Sigmoid colon (tissue), 7 donors: ENCODE results near the gene MYO7B. TPM values are rescaled to one million over a fixed set of nuclear protein-coding genes. Genes with fewer than 3 reads are reported as not detected.

Source experiments
- DNase-seq: peaks from one replicate; pipeline ENCODE4 v3.0.0-alpha.2; 2019
- H3K27ac ChIP-seq, 4 donors: fragments of 200-600 bp; sonication (generic); one replicate each; pipeline ENCODE4 v1.5.1; 2016 to 2019; ENCODE audit warnings: mild to moderate bottlenecking in 1 of 4
- H3K27me3 ChIP-seq, 3 donors: fragments of 200-600 bp; sonication (generic); one replicate each; pipeline ENCODE4 v1.5.1; 2019; ENCODE audit warnings: mild to moderate bottlenecking in 1 of 3
- H3K36me3 ChIP-seq, 4 donors: fragments of 200-600 bp; sonication (generic); one replicate each; pipeline ENCODE4 v1.5.1; 2016 to 2019
- H3K4me1 ChIP-seq, 4 donors: fragments of 200-600 bp; sonication (generic); one replicate each; pipeline ENCODE4 v1.5.1; 2017 to 2019
- H3K4me3 ChIP-seq, 4 donors: fragments of 200-600 bp; sonication (generic); one replicate each; pipeline ENCODE4 v1.5.1; 2017 to 2019; ENCODE audit warnings: mild to moderate bottlenecking in 2 of 4, moderate library complexity in 1 of 4
- H3K9me3 ChIP-seq, 4 donors: fragments of 200-600 bp in 3 of 4; sonication (generic) in 3 of 4; one replicate each; pipeline versions ENCODE4 v1.5.1 to v1.6.1; 2013 to 2019
- CTCF ChIP-seq, 4 experiments: fragments of 450-650 bp in 3 of 4; fragments of 200-600 bp in 1 of 4; IDR thresholded peaks; one replicate each; pipeline ENCODE4 v1.5.1; 2016 to 2019; ENCODE audit warnings: antibody characterized with exemption in 4 of 4, mild to moderate bottlenecking in 3 of 4, moderate library complexity in 2 of 4
- EP300 ChIP-seq, 4 donors: sonication (generic); formaldehyde crosslinking; IDR thresholded peaks; one replicate each; pipeline ENCODE4 v1.6.1; 2017; ENCODE audit warnings: antibody characterized with exemption in 4 of 4
- POLR2A ChIP-seq, 2 donors: fragments of 450-650 bp; IDR thresholded peaks; one replicate each; pipeline ENCODE4 v1.6.1; 2016; ENCODE audit warnings: antibody characterized with exemption in 2 of 2, mild to moderate bottlenecking in 2 of 2, moderate library complexity in 2 of 2
- POLR2AphosphoS5 ChIP-seq, 4 donors: sonication (generic); formaldehyde crosslinking; IDR thresholded peaks; one replicate each; pipeline ENCODE4 v1.6.1; 2017; ENCODE audit warnings: antibody characterized with exemption in 4 of 4
- WGBS, 2 donors: extraction: QIAGEN DNeasy Blood & Tissue Kit; methylation state at CpG; one replicate each; pipeline ENCODE4 v1.1.7; 2013; 5-methylcytosine and 5-hydroxymethylcytosine counted together
- intact Hi-C: fragments of 100-400 bp; cut with DNase I; formaldehyde crosslinking; loops from one replicate; pipeline ENCODE4 v1.15.1; 2023
- polyA plus RNA-seq, 3 donors: library from polyadenylated mRNA; stranded (reverse); fragments of 200-250 nt; gene quantifications; one replicate each; pipeline ENCODE4 v1.2.3, GENCODE V29; 2013
- total RNA-seq, 4 donors: library from RNA; depleted of rRNA; stranded (reverse); fragments of >200 nt; gene quantifications; one replicate each; pipeline ENCODE4 v1.1.0, GENCODE V29; 2016
- donor health status: healthy with polysubstance abuse.
- donor health status: Bipolar disorder and iron deficiency.
- donor health status: healthy.

MYO7B gene
- total and polyA plus RNA-seq, 7 donors: 0.54 to 128 (median 30.3) TPM; not detected in 1

- Histone ChIP-seq H3K4me1 (peaks cover 0 to 72% (median 54%) of the 10 kb centered on the region in 4 donors), H3K27me3 (no peaks in the 10 kb centered on the region), H3K9me3 (no peaks in the 10 kb centered on the region), H3K4me3 (peak within 1 kb of the TSS; percentile 77 to 90 (median 84)), H3K36me3 (no peaks in the 10 kb centered on the region), H3K27ac (peak within 1 kb of the TSS; percentile 96 to 97 (median 97))
- 5 to 7% methylated on average over 56 of the region's 56 CpGs for WGBS, 2 donors
- intact Hi-C loops: loop anchor here (2.0 kb wide), 1 partner anchor 23 kb away; no protein-coding TSS in a partner anchor
- DNase-seq: peak; percentile 87
- TF ChIP-seq POLR2A (IDR thresholded peaks at IDR 0.05): no peak
- peak; percentile 29 to 75 (median 42) for TF ChIP-seq POLR2AphosphoS5 (IDR thresholded peaks at IDR 0.05)
- peak in 1 of 4 donors; percentile 6 for TF ChIP-seq EP300 (IDR thresholded peaks at IDR 0.05)
These were observed 140.1 kb downstream of the MYO7B start, which contains the start of gene LIMS2 for GRCh38 chr2:127675331-127676261. Gene LIMS2, minus strand, starts transcription at chr2:127675530. Its CDS starts 506 bp downstream, at chr2:127675024.

- Histone ChIP-seq H3K27ac (peak overlapping the region; percentile 96 to 97 (median 97)), H3K4me1 (peaks cover 0 to 73% (median 55%) of the 10 kb centered on the region in 4 donors)
- intact Hi-C loops: no loop called here
These were observed 141.4 kb downstream of the MYO7B start for GRCh38 chr2:127676906-127677305.

GRCh38 chr2:127678531-127678930 is 143.0 kb downstream of the MYO7B start:
- 34 to 71% methylated on average over 10 of the region's 10 CpGs for WGBS, 2 donors
- no peak overlapping the region for H3K4me3 ChIP-seq
- H3K27ac ChIP-seq: peak overlapping the region in 1 of 4 donors; percentile 11
- H3K27me3 ChIP-seq: no peaks in the 10 kb centered on the region
- no peaks in the 10 kb centered on the region for H3K9me3 ChIP-seq
- peak; percentile 58 for DNase-seq
- no peak for TF ChIP-seq CTCF (IDR thresholded peaks at IDR 0.05)
- TF ChIP-seq POLR2A (IDR thresholded peaks at IDR 0.05): no peak
- no peak for TF ChIP-seq EP300 (IDR thresholded peaks at IDR 0.05)
- TF ChIP-seq POLR2AphosphoS5 (IDR thresholded peaks at IDR 0.05): no peak
- peaks cover 0 to 77% (median 60%) of the 10 kb centered on the region in 4 donors for H3K4me1 ChIP-seq
- H3K36me3 ChIP-seq: no peaks in the 10 kb centered on the region
- intact Hi-C loops: no loop called here

More at GRCh38 chr2:127676906-127677305, 141.4 kb downstream of the MYO7B start:
- Histone ChIP-seq H3K36me3 (no peaks in the 10 kb centered on the region), H3K4me3 (no peak overlapping the region), H3K27me3 (no peaks in the 10 kb centered on the region), H3K9me3 (no peaks in the 10 kb centered on the region)
- TF ChIP-seq CTCF (IDR thresholded peaks at IDR 0.05) (no peak), POLR2AphosphoS5 (IDR thresholded peaks at IDR 0.05) (peak in 3 of 4 donors; percentile 20 to 61 (median 44)), EP300 (IDR thresholded peaks at IDR 0.05) (peak in 1 of 4 donors; percentile 49)
- WGBS, 2 donors: 82 to 86% methylated on average over 2 of the region's 2 CpGs
- peak; percentile 89 for DNase-seq

GRCh38 chr2:127678991-127679390 is 143.5 kb downstream of the MYO7B start:
- intact Hi-C loops: no loop called here
- TF ChIP-seq CTCF (IDR thresholded peaks at IDR 0.05) (no peak), POLR2A (IDR thresholded peaks at IDR 0.05) (no peak), POLR2AphosphoS5 (IDR thresholded peaks at IDR 0.05) (no peak), EP300 (IDR thresholded peaks at IDR 0.05) (no peak)
- H3K27ac ChIP-seq: peak overlapping the region in 2 of 4 donors; percentile 11 to 88
- H3K27me3 ChIP-seq: no peaks in the 10 kb centered on the region
- H3K4me3 ChIP-seq: no peak overlapping the region
- H3K9me3 ChIP-seq: no peaks in the 10 kb centered on the region
- H3K36me3 ChIP-seq: no peaks in the 10 kb centered on the region
- no peak for DNase-seq
- H3K4me1 ChIP-seq: peaks cover 0 to 82% (median 63%) of the 10 kb centered on the region in 4 donors
- 85 to 90% methylated on average over 6 of the region's 6 CpGs for WGBS, 2 donors
